ENCODE results near the gene VAC14. TPM values are rescaled to one million over a fixed set of nuclear protein-coding genes. Genes with fewer than 3 reads are reported as not detected.

VAC14 gene
- total and polyA plus RNA-seq, 2 of the 8 experiments (the other 6 are each of a cell fraction or from before 2014, with no cell fraction given) = 56.0 to 108 TPM

- DNase-seq (ENCODE audit: low read depth in 1 of 2, low spot score in 2 of 2) (no peak), FAIRE-seq (no peak)
- Histone ChIP-seq H3K9ac (replicated peaks in 1 of 4; ENCODE audit: extremely low read depth in 1 of 4, low read depth in 3 of 4, low read length in 3 of 4) (no peak overlapping the region), H3K4ac (replicated peaks; ENCODE audit: insufficient read length, low read depth, low read length) (no peak overlapping the region), H3K56ac (replicated peaks; ENCODE audit: insufficient read length, low read depth, low read length) (no peak overlapping the region), H3K79me1 (ENCODE audit: low read depth, low read length) (no peaks in the 10 kb centered on the region), H3K27me3 (replicated peaks in 1 of 4; ENCODE audit: control insufficient read depth in 3 of 4, extremely low read depth in 1 of 4, insufficient read depth in 3 of 4, low read length in 3 of 4) (no peaks in the 10 kb centered on the region), H4K8ac (ENCODE audit: extremely low read depth, insufficient read depth, low read length) (no peak overlapping the region), H3K4me3 (ENCODE audit: extremely low read depth in 1 of 4, insufficient read depth in 2 of 4, low read depth in 3 of 4, low read length in 4 of 4) (no peak overlapping the region), H2BK20ac (ENCODE audit: low read length) (no peak overlapping the region), H4K5ac (ENCODE audit: insufficient read length, low read depth, low read length) (no peak overlapping the region), H3K9me3 (ENCODE audit: insufficient read depth in 2 of 2, low read depth in 1 of 2, low read length in 1 of 2) (no peaks in the 10 kb centered on the region), H3K79me2 (ENCODE audit: control insufficient read depth in 1 of 2, insufficient read depth in 2 of 2, low read length in 2 of 2) (no peaks in the 10 kb centered on the region), H2BK5ac (ENCODE audit: low read depth, low read length) (no peak overlapping the region; the same call in 1 of the 2 replicates), H3K27ac (ENCODE audit: low read depth, low read length) (no peak overlapping the region), H2AK5ac (ENCODE audit: low read depth, low read length) (no peak overlapping the region), H3K23me2 (ENCODE audit: low read depth, low read length) (no peaks in the 10 kb centered on the region), H2BK12ac (ENCODE audit: low read depth, low read length) (no peak overlapping the region), H4K20me1 (replicated peaks in 1 of 2; ENCODE audit: control insufficient read depth in 1 of 2, insufficient read depth in 2 of 2, low read length in 2 of 2) (no peaks in the 10 kb centered on the region), H3K4me2 (ENCODE audit: insufficient read depth in 1 of 2, low read depth in 2 of 2, low read length in 2 of 2) (no peak overlapping the region), H2AFZ (ENCODE audit: low read length) (no peak overlapping the region), H3K18ac (ENCODE audit: extremely low read depth, low read length) (no peak overlapping the region), H3K23ac (ENCODE audit: insufficient read length) (no peak overlapping the region), H3K36me3 (ENCODE audit: control insufficient read depth in 2 of 4, insufficient read depth in 4 of 4, low read length in 3 of 4) (peaks cover 0 to 6% (median 4%) of the 10 kb centered on the region in 4 experiments; a peak in 2 of 8 replicates), H2BK120ac (replicated peaks; ENCODE audit: low read depth, low read length) (no peak overlapping the region), H3K14ac (ENCODE audit: insufficient read length) (no peak overlapping the region), H2BK15ac (ENCODE audit: low read length) (no peak overlapping the region), H4K91ac (replicated peaks; ENCODE audit: insufficient read length, low read length) (no peak overlapping the region), H3K4me1 (replicated peaks in 1 of 4; ENCODE audit: control insufficient read depth in 3 of 4, insufficient read depth in 4 of 4, low read length in 3 of 4) (peaks cover 0 to 6% (median 2%) of the 10 kb centered on the region in 4 experiments; a peak in 1 of 7 replicates)
- ChIA-PET POLR2A (ENCODE audit: partially characterized antibody) (interaction anchor here (0.9 kb wide), 1 partner anchor 11 kb away, joined by 3 read pairs; no protein-coding TSS in a partner anchor), CTCF (ENCODE audit: partially characterized antibody) (interaction anchor here (1.0 to 1.9 kb wide), 5 partner anchors 9 to 42 kb away, joined by 3 to 9 read pairs (median 4); no protein-coding TSS in a partner anchor)
- TF ChIP-seq SP1 (IDR thresholded peaks at IDR 0.05; ENCODE audit: low read depth, low read length) (no peak), FOSL1 (IDR thresholded peaks at IDR 0.05; ENCODE audit: insufficient read depth, low read depth, low read length) (no peak), NANOG (IDR thresholded peaks at IDR 0.05; ENCODE audit: insufficient read depth, low read depth, low read length, poor library complexity, severe bottlenecking) (no peak), TBP (IDR thresholded peaks at IDR 0.05; ENCODE audit: low read depth, low read length) (no peak), HDAC6 (IDR thresholded peaks at IDR 0.05; ENCODE audit: low read depth, low read length) (no peak), TCF12 (IDR thresholded peaks at IDR 0.05; ENCODE audit: low read depth, low read length) (no peak), ATF3 (IDR thresholded peaks at IDR 0.05; ENCODE audit: insufficient read depth, low read depth, low read length) (no peak), SP4 (IDR thresholded peaks at IDR 0.05; ENCODE audit: low read length) (no peak), POU5F1 (IDR thresholded peaks at IDR 0.05; ENCODE audit: low read depth, low read length) (no peak)
- WGBS, 2 experiments (ENCODE audit: extremely low coverage in 1 of 2, insufficient coverage in 1 of 2, insufficient read length in 1 of 2, insufficient replicate concordance in 2 of 2, low coverage in 1 of 2, low lambda C conversion rate in 2 of 2, missing lambda C conversion rate in 1 of 2) = 95% methylated on average over 8 of the region's 8 CpGs; no CpG with 5 or more reads in 1 of the 2 experiments
Observed at GRCh38 chr16:70729292-70729691, 71.7 kb downstream of the VAC14 start.
